ENCODE measurements around the gene ATG9B.

Gene ATG9B, protein sequence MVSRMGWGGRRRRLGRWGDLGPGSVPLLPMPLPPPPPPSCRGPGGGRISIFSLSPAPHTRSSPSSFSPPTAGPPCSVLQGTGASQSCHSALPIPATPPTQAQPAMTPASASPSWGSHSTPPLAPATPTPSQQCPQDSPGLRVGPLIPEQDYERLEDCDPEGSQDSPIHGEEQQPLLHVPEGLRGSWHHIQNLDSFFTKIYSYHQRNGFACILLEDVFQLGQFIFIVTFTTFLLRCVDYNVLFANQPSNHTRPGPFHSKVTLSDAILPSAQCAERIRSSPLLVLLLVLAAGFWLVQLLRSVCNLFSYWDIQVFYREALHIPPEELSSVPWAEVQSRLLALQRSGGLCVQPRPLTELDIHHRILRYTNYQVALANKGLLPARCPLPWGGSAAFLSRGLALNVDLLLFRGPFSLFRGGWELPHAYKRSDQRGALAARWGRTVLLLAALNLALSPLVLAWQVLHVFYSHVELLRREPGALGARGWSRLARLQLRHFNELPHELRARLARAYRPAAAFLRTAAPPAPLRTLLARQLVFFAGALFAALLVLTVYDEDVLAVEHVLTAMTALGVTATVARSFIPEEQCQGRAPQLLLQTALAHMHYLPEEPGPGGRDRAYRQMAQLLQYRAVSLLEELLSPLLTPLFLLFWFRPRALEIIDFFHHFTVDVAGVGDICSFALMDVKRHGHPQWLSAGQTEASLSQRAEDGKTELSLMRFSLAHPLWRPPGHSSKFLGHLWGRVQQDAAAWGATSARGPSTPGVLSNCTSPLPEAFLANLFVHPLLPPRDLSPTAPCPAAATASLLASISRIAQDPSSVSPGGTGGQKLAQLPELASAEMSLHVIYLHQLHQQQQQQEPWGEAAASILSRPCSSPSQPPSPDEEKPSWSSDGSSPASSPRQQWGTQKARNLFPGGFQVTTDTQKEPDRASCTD

DNA sequence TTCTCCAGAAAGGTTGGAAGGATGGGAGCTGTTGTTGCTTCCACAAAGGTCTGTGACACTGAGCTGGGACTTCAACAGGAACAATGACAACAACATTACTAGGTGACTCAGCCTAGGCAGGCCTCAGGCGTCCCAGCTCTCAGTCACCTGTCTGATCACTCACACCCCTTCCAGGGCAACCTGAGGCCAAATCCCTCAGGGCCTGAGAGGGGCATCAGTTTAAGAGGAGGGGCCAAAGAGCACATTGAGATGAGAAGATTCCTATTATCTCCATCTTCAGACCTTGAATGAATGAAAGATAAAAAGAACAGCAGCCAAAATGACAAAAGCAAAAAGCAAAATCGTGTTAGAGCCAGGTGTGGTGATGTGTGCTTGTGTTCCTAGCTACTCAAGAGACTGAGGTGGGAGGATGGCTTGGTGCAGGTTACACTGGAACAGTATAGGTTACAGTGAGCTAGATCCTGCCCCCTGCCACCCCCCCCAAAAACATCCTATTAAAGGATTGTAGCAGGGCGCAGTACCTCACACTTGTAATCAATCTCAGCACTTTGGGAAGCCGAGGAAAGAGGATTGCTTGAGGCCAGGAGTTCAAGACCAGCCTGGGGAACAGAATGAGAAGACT, at the start of gene ATG9B:
ATG9B (minus strand) TSS at position 60 of the 622 bp plus-strand sequence. CDS start 71 bp downstream, outside the sequence.
- no peak within 1 kb of the TSS for H3K4me3 ChIP-seq (ENCODE audit: low read length)
- TF ChIP-seq ZNF274 (IDR thresholded peaks at IDR 0.05; ENCODE audit: low read depth, low read length), result no peak

DNA sequence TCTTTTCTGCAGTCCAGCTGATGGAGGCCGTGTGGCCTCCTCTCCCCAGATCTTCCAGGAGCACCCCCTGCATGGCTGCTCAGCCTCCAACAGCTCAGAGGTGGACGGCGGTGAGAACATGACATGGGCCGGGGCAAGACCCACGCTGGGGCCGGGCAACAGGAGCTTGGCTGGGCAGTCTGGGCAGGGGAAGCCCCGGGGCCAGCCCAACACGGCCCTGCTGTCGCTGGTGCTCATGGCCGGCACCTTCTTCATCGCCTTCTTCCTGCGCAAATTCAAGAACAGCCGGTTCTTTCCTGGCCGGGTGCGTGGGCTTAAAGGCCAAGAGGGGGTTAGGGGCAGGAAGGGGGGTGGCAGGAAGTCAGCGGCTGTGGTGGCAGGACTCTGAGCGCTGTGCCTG, 49.7 kb upstream of the ATG9B start:
- no peak for TF ChIP-seq ZNF274 (IDR thresholded peaks at IDR 0.05; ENCODE audit: low read depth, low read length)
- no peak overlapping the region for H3K4me3 ChIP-seq (ENCODE audit: low read length)

DNA sequence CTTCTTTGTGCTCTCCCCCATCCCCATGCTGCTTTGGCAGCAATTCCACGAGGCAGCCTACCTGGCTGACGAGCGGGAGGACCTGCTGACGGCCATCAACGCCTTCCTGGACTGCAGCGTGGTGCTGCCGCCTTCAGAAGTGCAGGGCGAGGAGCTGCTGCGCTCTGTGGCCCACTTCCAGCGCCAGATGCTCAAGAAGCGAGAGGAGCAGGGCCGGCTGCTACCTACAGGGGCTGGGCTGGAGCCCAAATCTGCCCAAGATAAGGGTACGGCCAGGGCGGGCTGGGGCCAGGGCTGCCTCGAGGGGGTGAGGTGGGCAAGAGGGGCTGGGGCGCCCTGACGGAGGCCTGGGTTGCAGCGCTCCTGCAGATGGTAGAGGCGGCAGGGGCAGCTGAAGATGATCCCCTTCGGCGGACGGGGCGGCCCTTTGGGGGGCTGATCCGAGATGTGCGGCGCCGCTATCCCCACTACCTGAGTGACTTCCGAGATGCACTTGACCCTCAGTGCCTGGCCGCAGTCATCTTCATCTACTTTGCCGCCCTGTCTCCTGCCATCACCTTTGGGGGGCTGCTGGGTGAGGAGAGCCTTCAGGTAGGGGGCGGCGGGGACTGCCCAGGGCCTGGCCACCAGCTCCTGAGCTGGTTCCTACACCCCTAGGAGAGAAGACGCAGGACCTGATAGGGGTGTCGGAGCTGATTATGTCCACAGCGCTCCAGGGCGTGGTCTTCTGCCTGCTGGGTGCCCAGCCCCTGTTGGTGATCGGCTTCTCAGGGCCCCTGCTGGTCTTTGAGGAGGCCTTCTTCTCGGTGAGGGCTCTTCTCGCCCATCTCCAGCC, 47.0 kb upstream of the ATG9B start:
- TF ChIP-seq ZNF274 (IDR thresholded peaks at IDR 0.05; ENCODE audit: low read depth, low read length), result no peak
- no peak overlapping the region for H3K4me3 ChIP-seq (ENCODE audit: low read length)

DNA sequence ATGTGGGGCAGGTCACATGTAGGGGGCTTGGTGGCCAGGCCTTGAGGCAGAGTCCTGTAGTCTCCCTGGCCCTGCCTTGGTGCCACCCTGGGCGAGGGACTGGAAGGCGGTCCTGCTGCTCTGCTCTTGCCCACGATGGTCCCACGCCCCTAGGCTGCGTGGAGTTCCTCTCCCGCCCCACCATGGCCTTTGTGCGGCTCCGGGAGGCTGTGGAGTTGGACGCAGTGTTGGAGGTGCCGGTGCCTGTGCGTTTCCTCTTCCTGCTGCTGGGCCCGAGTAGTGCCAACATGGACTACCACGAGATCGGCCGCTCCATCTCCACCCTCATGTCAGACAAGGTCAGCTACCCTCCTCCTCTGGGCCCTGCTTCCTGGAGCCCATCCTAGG, 46.3 kb upstream of the ATG9B start:
- TF ChIP-seq ZNF274 (IDR thresholded peaks at IDR 0.05; ENCODE audit: low read depth, low read length), result no peak
- H3K4me3 ChIP-seq (ENCODE audit: low read length), result no peak overlapping the region

DNA sequence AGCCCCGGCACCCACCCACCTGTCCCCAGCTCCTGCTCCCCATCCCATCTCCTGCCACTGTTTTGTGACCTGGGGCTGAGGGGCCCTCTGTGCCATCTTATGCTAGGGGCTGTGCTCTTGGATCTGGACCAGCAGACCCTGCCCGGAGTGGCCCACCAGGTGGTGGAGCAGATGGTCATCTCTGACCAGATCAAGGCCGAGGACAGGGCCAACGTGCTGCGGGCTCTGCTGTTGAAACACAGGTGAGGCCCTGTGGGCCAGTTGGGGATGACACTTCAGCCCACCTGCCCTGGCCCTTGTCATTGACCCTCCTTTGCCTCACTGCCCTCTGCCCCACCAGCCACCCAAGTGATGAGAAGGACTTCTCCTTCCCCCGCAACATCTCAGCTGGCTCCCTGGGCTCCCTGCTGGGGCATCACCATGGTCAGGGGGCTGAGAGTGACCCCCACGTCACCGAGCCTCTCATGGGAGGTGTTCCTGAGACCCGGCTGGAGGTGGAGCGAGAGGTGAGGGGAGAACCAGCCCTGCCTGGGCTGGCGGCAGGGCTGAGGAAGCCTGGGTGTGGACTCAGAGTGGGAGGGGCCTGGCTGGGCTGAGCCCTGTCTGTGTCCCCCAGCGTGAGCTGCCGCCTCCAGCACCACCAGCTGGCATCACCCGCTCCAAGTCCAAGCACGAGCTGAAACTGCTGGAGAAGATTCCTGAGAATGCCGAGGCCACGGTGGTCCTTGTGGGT, 45.7 kb upstream of the ATG9B start:
- no peak for TF ChIP-seq ZNF274 (IDR thresholded peaks at IDR 0.05; ENCODE audit: low read depth, low read length)

DNA sequence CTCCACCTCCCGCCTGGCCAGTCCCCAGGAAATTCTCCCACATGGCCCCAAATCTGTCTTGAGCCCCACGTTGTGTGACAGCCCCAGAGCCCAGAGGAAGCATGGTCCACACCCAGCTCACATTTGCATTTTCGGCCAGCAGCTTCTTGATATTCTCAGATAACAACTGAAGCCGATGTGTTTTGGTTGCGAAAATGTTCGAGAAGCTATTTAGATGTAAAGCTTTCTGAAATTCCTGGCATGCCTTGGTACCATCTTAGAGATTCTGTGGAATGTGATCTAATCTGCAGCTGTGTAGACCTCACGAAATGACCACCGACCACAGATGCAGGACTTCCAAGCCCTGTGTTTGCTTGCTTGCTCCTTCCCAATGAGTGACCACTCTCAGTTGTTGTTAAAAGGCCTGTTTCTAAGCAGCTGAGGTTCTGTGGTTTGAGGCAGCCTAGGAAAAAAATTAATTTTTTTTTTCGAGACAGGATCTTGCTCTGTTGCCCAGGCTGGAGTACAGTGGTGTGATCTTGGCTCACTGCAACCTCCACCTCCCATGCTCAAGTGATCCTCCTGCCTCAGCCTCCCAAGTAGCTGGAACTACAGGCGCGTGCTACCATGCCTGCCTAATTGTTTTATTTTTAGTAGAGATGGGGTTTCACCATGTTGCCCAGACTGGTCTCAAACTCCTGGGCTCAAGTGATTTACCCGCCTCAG, 43.9 kb upstream of the ATG9B start:
- no peak for TF ChIP-seq ZNF274 (IDR thresholded peaks at IDR 0.05; ENCODE audit: low read depth, low read length)
- H3K4me3 ChIP-seq (ENCODE audit: low read length), result no peak overlapping the region

More for the DNA sequence above, 45.7 kb upstream of the ATG9B start:
- no peak overlapping the region for H3K4me3 ChIP-seq (ENCODE audit: low read length)

DNA sequence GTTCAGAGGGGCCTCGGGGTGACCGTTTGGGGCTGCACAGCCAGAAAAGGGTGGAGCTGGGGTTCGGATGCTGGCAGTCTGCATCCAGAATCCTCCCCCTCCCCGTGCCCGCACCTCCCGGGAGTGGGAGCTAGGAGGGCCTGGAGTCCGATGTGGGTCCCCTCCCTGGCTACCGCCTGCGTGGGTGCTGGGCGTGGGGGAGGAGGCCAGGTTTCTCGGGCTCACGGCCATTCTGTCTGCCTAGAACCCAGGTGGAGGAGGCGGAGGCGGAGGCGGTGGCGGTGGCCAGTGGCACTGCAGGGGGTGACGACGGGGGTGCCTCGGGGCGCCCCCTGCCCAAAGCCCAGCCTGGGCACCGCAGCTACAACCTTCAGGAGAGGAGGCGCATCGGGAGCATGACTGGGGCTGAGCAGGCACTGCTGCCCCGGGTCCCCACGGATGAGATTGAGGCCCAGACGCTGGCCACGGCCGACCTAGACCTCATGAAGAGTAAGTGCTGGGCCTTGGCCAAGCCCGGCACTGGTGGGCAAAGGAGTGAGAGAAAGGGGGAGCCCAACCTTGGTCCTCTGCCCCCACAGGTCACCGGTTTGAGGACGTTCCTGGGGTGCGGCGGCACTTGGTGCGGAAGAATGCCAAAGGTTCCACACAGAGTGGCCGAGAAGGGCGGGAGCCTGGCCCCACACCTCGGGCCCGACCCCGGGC, 42.1 kb upstream of the ATG9B start:
- no peak overlapping the region for H3K4me3 ChIP-seq (ENCODE audit: low read length)
- TF ChIP-seq ZNF274 (IDR thresholded peaks at IDR 0.05; ENCODE audit: low read depth, low read length), result no peak

DNA sequence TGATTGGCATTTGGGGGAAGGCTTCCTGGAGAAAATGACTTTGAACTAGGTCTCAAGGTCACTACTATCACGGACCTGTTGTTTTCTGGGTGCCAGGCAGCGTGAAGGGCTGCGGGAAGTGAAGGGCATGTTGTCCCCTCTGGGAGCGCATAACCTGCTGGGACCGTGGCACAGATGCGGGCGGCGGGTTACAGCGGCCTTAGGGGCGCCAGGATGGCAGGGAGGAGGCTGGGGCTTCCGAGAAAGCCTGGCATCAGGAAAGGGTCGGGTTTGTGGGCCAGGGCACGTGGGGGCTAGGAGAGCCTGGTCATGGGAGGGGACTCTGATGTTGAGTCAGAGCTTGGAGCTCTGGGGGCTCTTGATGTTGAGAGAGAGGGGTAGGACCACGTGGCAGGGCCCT, 41.2 kb upstream of the ATG9B start:
- no peak for TF ChIP-seq ZNF274 (IDR thresholded peaks at IDR 0.05; ENCODE audit: low read depth, low read length)
- H3K4me3 ChIP-seq (ENCODE audit: low read length), result no peak overlapping the region

DNA sequence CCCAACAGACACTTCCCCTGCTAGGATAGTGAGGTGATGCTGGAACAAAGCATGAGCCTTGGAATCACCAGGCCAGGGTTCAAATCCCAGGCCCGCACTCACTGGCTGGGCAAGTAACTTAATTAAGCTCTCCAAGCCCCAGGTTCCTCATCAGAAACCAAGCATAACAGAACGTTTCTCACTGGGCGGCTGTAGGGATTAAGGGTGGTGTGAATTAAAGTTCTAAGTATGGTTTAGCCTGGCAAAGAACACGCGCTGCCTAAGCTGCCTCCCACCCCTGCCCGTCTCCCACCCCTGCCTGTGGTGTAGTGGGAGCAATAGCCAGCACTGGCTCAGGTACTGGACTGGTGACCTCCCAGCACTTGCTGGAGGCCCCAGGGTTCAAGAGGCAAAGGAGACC, 40.7 kb upstream of the ATG9B start:
- TF ChIP-seq ZNF274 (IDR thresholded peaks at IDR 0.05; ENCODE audit: low read depth, low read length), result no peak
- H3K4me3 ChIP-seq (ENCODE audit: low read length), result no peak overlapping the region

DNA sequence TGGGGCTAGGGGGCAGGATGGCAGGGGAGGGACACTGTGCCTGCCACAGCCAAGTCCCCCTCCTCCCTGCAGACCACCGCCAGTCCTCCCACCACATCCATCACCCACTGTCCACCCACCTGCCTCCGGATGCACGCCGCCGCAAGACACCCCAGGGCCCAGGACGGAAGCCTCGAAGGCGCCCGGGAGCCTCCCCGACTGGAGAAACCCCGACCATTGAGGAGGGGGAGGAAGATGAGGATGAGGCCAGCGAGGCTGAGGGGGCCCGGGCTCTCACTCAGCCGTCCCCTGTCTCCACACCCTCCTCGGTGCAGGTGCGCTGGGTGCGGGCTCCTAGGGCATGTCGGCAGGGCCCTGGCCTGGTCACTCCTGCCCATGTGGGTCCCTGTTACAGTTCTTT, 40.2 kb upstream of the ATG9B start:
- TF ChIP-seq ZNF274 (IDR thresholded peaks at IDR 0.05; ENCODE audit: low read depth, low read length), result no peak
- no peak overlapping the region for H3K4me3 ChIP-seq (ENCODE audit: low read length)

DNA sequence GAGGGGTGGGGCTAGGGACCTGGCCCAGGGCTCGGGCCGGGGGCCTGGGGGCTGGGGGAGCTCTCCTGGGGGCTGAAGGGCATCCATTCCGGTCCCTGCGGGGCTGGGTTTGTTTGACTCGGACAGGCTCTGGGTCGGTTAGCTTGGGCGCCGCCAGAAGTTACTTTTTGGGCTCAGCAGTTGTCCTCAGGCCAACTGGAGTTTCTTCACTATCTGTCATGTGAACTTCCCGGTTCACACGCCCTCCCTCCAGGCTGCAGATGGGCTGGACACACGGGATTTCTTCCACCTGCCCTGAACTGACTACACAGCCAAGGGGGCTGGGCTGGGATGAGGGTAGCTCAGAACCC, 38.9 kb upstream of the ATG9B start:
- H3K4me3 ChIP-seq (ENCODE audit: low read length), result no peak overlapping the region
- no peak for TF ChIP-seq ZNF274 (IDR thresholded peaks at IDR 0.05; ENCODE audit: low read depth, low read length)
